ENCODE data around the gene RASL10B. TPM values are rescaled to one million over a fixed set of nuclear protein-coding genes. Genes with fewer than 3 reads are reported as not detected.

Gene RASL10B, protein sequence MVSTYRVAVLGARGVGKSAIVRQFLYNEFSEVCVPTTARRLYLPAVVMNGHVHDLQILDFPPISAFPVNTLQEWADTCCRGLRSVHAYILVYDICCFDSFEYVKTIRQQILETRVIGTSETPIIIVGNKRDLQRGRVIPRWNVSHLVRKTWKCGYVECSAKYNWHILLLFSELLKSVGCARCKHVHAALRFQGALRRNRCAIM
- total RNA-seq (10 to 100 TPM in 5 of 9 donors, 1 to 10 TPM in 4; 8.2 to 78.7 (median 13.0) TPM), polyA plus RNA-seq (10 to 100 TPM in 1 of 2 donors, 1 to 10 TPM in 1; 7.6 to 12.2 TPM)
- long read RNA-seq, donor 1, transcript RASL10B-201 (4 exons, 3,205 nt), result major isoform, 18 of 37 reads
- long read RNA-seq, donor 1, partial matches to known transcripts, result 3 of 37 reads
- long read RNA-seq, donor 1, other reads (novel, unspliced or antisense), result 16 of 37 reads
- long read RNA-seq, donor 2, partial matches to known transcripts, result 15 of 15 reads
- long read RNA-seq, donor 2, other reads (novel, unspliced or antisense), result 0 of 15 reads
- long read RNA-seq, donor 3, transcript RASL10B-201 (4 exons, 3,205 nt), result major isoform, 9 of 23 reads
- long read RNA-seq, donor 3, partial matches to known transcripts, result 0 of 23 reads
- long read RNA-seq, donor 3, other reads (novel, unspliced or antisense), result 14 of 23 reads

DNA sequence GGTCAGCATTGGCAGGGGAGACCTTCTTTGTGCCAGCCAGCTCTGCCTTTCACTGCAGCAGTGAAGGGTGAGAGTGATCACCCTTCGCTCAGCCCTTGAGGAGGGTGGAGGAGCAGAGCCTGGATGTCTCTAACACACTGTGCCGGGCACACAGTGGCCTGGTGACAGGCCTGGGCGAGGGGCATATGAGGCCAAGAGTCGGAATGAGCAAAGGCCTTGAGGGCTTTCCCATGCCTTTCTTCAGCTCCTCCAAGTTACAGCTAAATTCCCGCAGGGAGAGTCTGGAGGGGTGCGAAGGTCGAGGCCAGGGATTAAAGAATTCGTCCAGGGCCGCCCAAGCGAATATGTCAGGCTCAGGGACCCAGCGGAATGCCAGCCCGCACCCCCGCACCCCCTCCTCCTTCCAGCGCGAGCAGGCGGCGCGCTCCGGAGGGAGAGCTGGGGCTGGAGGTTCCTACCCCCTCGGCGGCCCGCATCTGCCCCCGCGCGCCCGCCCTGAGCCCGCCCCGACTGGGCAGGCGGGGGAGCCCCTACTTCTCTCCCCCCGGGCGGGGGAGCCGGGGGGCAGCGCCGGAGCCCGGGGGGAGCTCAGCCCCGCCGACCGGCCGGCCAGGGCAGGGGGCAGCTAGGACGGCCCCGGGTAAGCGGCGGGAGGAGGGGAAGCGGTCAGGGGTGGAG is at the start of gene RASL10B:
RASL10B (plus strand) TSS at position 401 of the 678 bp plus-strand sequence. CDS start 3,546 bp downstream, outside the sequence.
- Histone ChIP-seq H3K27me3 (no peaks in the 10 kb centered on the region), H3K9me3 (no peaks in the 10 kb centered on the region), H3K4me1 (peaks cover 0 to 33% (median 20%) of the 10 kb centered on the region in 12 donors), H3K36me3 (peaks cover 0 to 17% (median 0%) of the 10 kb centered on the region in 9 donors), H3K4me3 (peak within 1 kb of the TSS; percentile 44 to 90 (median 70)), H3K27ac (peak within 1 kb of the TSS in 6 of 12 donors; percentile 39 to 71 (median 63))
- intact Hi-C loops (cut with DNase I), result no loop called here
- 3 to 8% (median 6%) methylated on average over 10 to 44 of the region's 44 CpGs for WGBS, 4 donors
- DNase-seq, result peak; percentile 58 to 75 (median 69)
- TF ChIP-seq POLR2A (IDR thresholded peaks at IDR 0.05) (no peak), CTCF (IDR thresholded peaks at IDR 0.05) (no peak)
- ATAC-seq, result peak; percentile 19 to 89 (median 87)

DNA sequence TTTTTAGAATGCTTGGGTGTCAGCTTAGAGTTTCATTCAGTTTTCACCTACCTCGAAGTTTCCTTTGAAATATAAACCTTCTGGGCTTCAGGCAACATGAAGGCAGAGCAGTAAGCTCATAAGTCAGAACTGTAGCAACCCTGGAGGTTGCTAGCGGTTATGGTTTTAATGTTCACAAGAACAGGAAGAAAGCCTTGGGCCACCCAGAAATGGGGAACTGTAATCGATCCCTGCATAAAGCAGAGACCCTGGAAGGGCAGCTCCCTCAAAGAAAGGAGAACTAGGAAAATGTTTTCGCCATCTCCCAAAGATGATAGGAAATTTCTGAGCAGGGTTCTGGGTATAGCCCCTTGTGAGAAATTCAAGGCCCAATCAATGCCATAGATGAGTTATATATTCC is 47.8 kb upstream of the RASL10B start:
- H3K4me3 ChIP-seq, result no peak overlapping the region
- no peak for DNase-seq
- H3K27ac ChIP-seq, result peak overlapping the region in 1 of 12 donors; percentile 27
- ATAC-seq, result peak in 1 of 4 donors; percentile 38
- peaks cover 0 to 94% (median 84%) of the 10 kb centered on the region in 9 donors for H3K36me3 ChIP-seq
- no peaks in the 10 kb centered on the region for H3K9me3 ChIP-seq
- peaks cover 0 to 7% (median 0%) of the 10 kb centered on the region in 12 donors for H3K4me1 ChIP-seq
- WGBS, 4 donors, result 84 to 96% (median 94%) methylated on average over 4 of the region's 4 CpGs
- intact Hi-C loops (cut with DNase I), result no loop called here
- H3K27me3 ChIP-seq, result no peaks in the 10 kb centered on the region
- TF ChIP-seq POLR2A (IDR thresholded peaks at IDR 0.05) (no peak), CTCF (IDR thresholded peaks at IDR 0.05) (no peak)

- peaks cover 0 to 100% (median 90%) of the 10 kb centered on the region in 9 donors for H3K36me3 ChIP-seq
- no peak for ATAC-seq
These were observed 47.2 kb upstream of the RASL10B start for GRCh38 chr17:35684055-35684802.

DNA sequence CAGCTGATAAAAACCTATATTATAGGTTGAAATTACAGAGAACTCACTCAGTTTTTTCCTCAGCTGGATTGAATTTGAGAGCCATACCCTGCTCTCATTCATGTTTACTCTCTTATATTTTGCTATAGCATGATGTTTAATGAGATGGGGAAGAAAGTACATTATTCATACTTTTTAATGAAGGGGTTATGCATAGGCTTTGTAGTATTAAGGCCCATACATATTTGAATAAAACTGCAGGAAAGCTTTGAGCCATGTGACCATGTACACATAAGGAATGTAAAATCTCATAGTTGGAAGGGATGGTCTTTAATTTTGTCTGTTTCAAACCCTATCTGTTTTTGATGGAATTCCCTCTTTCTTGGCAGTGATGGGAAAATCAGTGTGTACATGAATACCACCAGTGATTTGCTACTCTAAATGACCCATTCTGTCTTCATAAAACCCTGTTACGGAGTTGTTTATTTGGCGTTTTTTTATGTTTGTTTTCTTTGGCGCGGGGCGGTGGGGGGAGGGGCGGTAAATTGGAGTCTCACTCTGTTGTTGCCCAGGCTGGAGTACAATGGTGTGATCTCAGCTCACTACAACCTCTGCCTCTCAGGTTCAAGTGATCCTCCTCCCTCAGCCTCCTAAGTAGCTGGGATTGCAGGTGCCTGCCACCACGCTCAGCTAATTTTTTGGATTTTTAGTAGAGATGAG is 38.8 kb upstream of the RASL10B start:
- intact Hi-C loops (cut with DNase I), result no loop called here
- no peak for TF ChIP-seq POLR2A (IDR thresholded peaks at IDR 0.05)
- TF ChIP-seq CTCF (IDR thresholded peaks at IDR 0.05), result no peak
- Histone ChIP-seq H3K27me3 (no peaks in the 10 kb centered on the region), H3K9me3 (no peaks in the 10 kb centered on the region), H3K27ac (no peak overlapping the region), H3K4me3 (no peak overlapping the region), H3K4me1 (peaks cover 0 to 17% (median 2%) of the 10 kb centered on the region in 12 donors), H3K36me3 (peaks cover 0 to 91% (median 72%) of the 10 kb centered on the region in 9 donors)
- DNase-seq (no peak), ATAC-seq (no peak)
- 82 to 93% (median 89%) methylated on average over 7 of the region's 7 CpGs for WGBS, 4 donors

More at GRCh38 chr17:35684055-35684802, 47.2 kb upstream of the RASL10B start:
- Histone ChIP-seq H3K27me3 (no peaks in the 10 kb centered on the region), H3K4me3 (no peak overlapping the region), H3K27ac (no peak overlapping the region), H3K4me1 (peaks cover 0 to 7% (median 0%) of the 10 kb centered on the region in 12 donors), H3K9me3 (no peaks in the 10 kb centered on the region)
- 79 to 96% (median 90%) methylated on average over 2 of the region's 2 CpGs for WGBS, 4 donors
- no peak for TF ChIP-seq POLR2A (IDR thresholded peaks at IDR 0.05)
- intact Hi-C loops (cut with DNase I), result no loop called here
- DNase-seq, result no peak
